GM12878 (cell line): Measurements from ENCODE around the gene FLNC. TPM values are rescaled to one million over a fixed set of nuclear protein-coding genes. Genes with fewer than 3 reads are reported as not detected.

Source experiments
- ATAC-seq: fragments of 200-7000 bp; cut with Tn5 transposase; 3 replicates; pipeline ENCODE4 v1.9.1; 2020; ENCODE audit warnings: mild to moderate bottlenecking, moderate library complexity
- BruUV-seq: library from RNA; stranded (reverse); fragments of 400-500 nt; replicated peaks from 2 replicates; lab custom pipeline; 2021; lab: Mats Ljungman, UMichigan
- CTCF ChIA-PET: fragments of 300-600 bp; sonication (Branson Sonifier 250); formaldehyde crosslinking; extraction: SDS; loops from one replicate; lab custom pipeline; 2021; ENCODE audit warnings: inconsistent platforms; lab: Yijun Ruan, JAX
- POLR2A ChIA-PET: fragments of 350-600 bp; formaldehyde crosslinking; extraction: SDS; loops from one replicate; lab custom pipeline; 2021; ENCODE audit warnings: inconsistent platforms; lab: Charles Lee
- RAD21 ChIA-PET: fragments of 300-600 bp; sonication (Branson Sonifier 250); formaldehyde crosslinking; loops from one replicate; lab custom pipeline; 2023; ENCODE audit warnings: antibody characterized with exemption; ENCODE audit not compliant: unreplicated experiment; lab: Charles Lee
- SMC1A ChIA-PET: fragments of 300-600 bp; sonication (Branson Sonifier 250); formaldehyde crosslinking; loops from one replicate; lab custom pipeline; 2023; ENCODE audit not compliant: unreplicated experiment, uncharacterized antibody; lab: Charles Lee
- DNase-seq: peaks from one replicate; pipeline ENCODE4 v3.0.0-alpha.2; 2011; ENCODE audit warnings: low read depth, low spot score
- FAIRE-seq: peaks from 3 replicates; lab custom pipeline; 2011; peaks lifted over from hg19 to GRCh38; lab: Jason Lieb, UNC
- H2AFZ ChIP-seq: 2 replicates; pipeline ENCODE4 v1.6.0; 2011; ENCODE audit warnings: low read depth, low read length, control low read depth; ENCODE audit not compliant: control insufficient read depth
- H3K27ac ChIP-seq: 2 replicates; pipeline ENCODE4 v1.5.1; 2011; ENCODE audit warnings: control low read depth; ENCODE audit not compliant: control insufficient read depth, insufficient read depth
- H3K27me3 ChIP-seq, 2 experiments: replicated peaks in 1 of 2; 2 replicates each; pipeline versions ENCODE4 v1.6.0 to v1.6.1; 2011; ENCODE audit warnings: low read length in 1 of 2; ENCODE audit not compliant: control insufficient read depth in 2 of 2, insufficient read depth in 2 of 2
- H3K36me3 ChIP-seq, 2 experiments: 2 replicates each; pipeline ENCODE4 v1.5.1; 2011; ENCODE audit warnings: low read length in 1 of 2; ENCODE audit not compliant: control insufficient read depth in 2 of 2, insufficient read depth in 2 of 2
- H3K4me1 ChIP-seq: 2 replicates; pipeline ENCODE4 v1.6.1; 2011; ENCODE audit warnings: mild to moderate bottlenecking, low read length, moderate library complexity, mixed read lengths; ENCODE audit not compliant: control insufficient read depth, insufficient read depth
- H3K4me2 ChIP-seq: 2 replicates; pipeline ENCODE4 v1.6.0; 2011; ENCODE audit warnings: control low read depth; ENCODE audit not compliant: control insufficient read depth, insufficient read depth
- H3K4me3 ChIP-seq: fragments of 200-600 bp; sonication (generic); 2 replicates; pipeline ENCODE4 v1.5.1; 2016
- H3K79me2 ChIP-seq: 2 replicates; pipeline ENCODE4 v1.6.0; 2011; ENCODE audit warnings: low read length; ENCODE audit not compliant: control insufficient read depth, insufficient read depth
- H3K9ac ChIP-seq: 2 replicates; pipeline ENCODE4 v1.8.0; 2011; ENCODE audit warnings: low read length, control low read depth, mixed read lengths; ENCODE audit not compliant: control insufficient read depth, insufficient read depth
- H3K9me3 ChIP-seq: replicated peaks from 3 replicates; pipeline ENCODE4 v1.5.1; 2011; ENCODE audit warnings: mild to moderate bottlenecking, low read length; ENCODE audit not compliant: control insufficient read depth, insufficient read depth
- H4K20me1 ChIP-seq: 2 replicates; pipeline ENCODE4 v1.6.0; 2011; ENCODE audit not compliant: control insufficient read depth, insufficient read depth
- CREB1 ChIP-seq: IDR thresholded peaks from 2 replicates; pipeline ENCODE4 v1.6.1; 2012; ENCODE audit warnings: low read depth, mild to moderate bottlenecking, inconsistent platforms
- EED ChIP-seq: sonication (generic); IDR thresholded peaks from 2 replicates; pipeline ENCODE4 v1.6.1; 2016; ENCODE audit warnings: antibody characterized with exemption, low read depth
- WGBS: methylation state at CpG from one replicate; pipeline ENCODE4 v1.1.6; 2016; ENCODE audit warnings: low lambda C conversion rate; ENCODE audit not compliant: insufficient replicate concordance, insufficient coverage; ENCODE audit errors: missing lambda C conversion rate; 5-methylcytosine and 5-hydroxymethylcytosine counted together
- in situ Hi-C: fragments of 300-500 bp; cut with MboI; formaldehyde crosslinking; loops from 9 replicates; pipeline ENCODE4 v1.14.3; 2018; ENCODE audit warnings: mixed read lengths
- intact Hi-C: fragments of 100-400 bp; cut with micrococcal nuclease; formaldehyde crosslinking; loops from one replicate; pipeline ENCODE4 v1.14.2; 2022; ENCODE audit not compliant: unreplicated experiment
- polyA plus RNA-seq, 11 experiments: library from polyadenylated mRNA; depleted of rRNA in 4 of 11; unstranded in 6 of 11; stranded (reverse) in 5 of 11; fragments of >200 nt; fragmentation: Nextera tagmentation in 4 of 11; fragmentation: Illumina TruSeq in 1 of 11; extraction: Ambion mirVana in 4 of 11; extraction: Trizol in 1 of 11; gene quantifications; 1 replicate in 1 of 11; 2 replicates in 10 of 11; pipeline versions ENCODE4 v1.2.1 to v1.2.3, GENCODE V29; 2011 to 2016; ENCODE audit warnings: inconsistent platforms in 2 of 11, missing spikeins in 2 of 11, low read depth in 1 of 11
- total RNA-seq, 4 experiments: library from RNA; depleted of rRNA in 3 of 4; stranded (reverse); fragments of >200 nt in 3 of 4; fragmentation: Illumina TruSeq in 1 of 4; extraction: Trizol in 1 of 4; gene quantifications; 2 replicates each; pipeline versions ENCODE4 v1.2.1 to v1.2.3, GENCODE V29; 2013 to 2021
- TF ChIP-seq, protein P1 (sequence below): fragments of 450-650 bp; IDR thresholded peaks from 2 replicates; pipeline ENCODE4 v1.6.1; 2018; ENCODE audit warnings: borderline replicate concordance, mild to moderate bottlenecking; ENCODE audit not compliant: partially characterized antibody

FLNC gene
- total and polyA plus RNA-seq, 10 of the 15 experiments (the other 5 are each of a cell fraction or from before 2014, with no cell fraction given) = 0.01 to 0.21 (median 0.06) TPM; not detected in 3

DNA sequence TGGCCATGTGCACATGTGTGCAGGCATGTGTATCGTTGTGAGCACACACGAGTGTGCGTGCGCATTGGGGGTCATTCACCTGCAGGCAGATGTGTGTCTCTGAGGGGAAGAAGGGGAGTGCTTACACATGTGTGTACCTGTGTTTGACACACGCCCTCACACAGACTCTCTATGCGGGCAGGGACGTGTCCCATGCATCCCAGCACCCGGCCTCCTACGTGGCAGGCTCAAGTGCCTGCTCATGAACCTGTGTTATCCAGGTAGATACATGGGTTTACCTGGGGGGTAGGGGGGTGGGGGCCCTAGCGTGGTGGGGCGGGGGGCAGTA is 61.7 kb downstream of the FLNC start:
- Histone ChIP-seq H3K4me1 (no peaks in the 10 kb centered on the region), H2AFZ (no peak overlapping the region), H3K36me3 (no peaks in the 10 kb centered on the region), H3K9me3 (no peaks in the 10 kb centered on the region), H4K20me1 (no peaks in the 10 kb centered on the region), H3K4me3 (no peak overlapping the region), H3K4me2 (no peak overlapping the region), H3K79me2 (no peaks in the 10 kb centered on the region), H3K9ac (no peak overlapping the region), H3K27ac (no peak overlapping the region), H3K27me3 (peaks cover 0 to 1% of the 10 kb centered on the region in 2 experiments; a peak in 2 of 4 replicates)
- WGBS = 63% methylated on average over 6 of the region's 11 CpGs
- SMC1A ChIA-PET = no interaction called here
- FAIRE-seq (no peak), ATAC-seq (no peak), DNase-seq (no peak)
- CTCF ChIA-PET = no interaction called here
- intact Hi-C loops = no loop called here
- in situ Hi-C loops = no loop called here
- no TSS peak for BruUV-seq
- TF ChIP-seq EED (no peak), CREB1 (no peak)
- TF ChIP-seq, protein P1, sequence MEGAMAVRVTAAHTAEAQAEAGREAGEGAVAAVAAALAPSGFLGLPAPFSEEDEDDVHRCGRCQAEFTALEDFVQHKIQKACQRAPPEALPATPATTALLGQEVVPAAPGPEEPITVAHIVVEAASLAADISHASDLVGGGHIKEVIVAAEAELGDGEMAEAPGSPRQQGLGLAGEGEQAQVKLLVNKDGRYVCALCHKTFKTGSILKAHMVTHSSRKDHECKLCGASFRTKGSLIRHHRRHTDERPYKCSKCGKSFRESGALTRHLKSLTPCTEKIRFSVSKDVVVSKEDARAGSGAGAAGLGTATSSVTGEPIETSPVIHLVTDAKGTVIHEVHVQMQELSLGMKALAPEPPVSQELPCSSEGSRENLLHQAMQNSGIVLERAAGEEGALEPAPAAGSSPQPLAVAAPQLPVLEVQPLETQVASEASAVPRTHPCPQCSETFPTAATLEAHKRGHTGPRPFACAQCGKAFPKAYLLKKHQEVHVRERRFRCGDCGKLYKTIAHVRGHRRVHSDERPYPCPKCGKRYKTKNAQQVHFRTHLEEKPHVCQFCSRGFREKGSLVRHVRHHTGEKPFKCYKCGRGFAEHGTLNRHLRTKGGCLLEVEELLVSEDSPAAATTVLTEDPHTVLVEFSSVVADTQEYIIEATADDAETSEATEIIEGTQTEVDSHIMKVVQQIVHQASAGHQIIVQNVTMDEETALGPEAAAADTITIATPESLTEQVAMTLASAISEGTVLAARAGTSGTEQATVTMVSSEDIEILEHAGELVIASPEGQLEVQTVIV = no peak
- TF ChIP-seq, all 136 proteins: peak for 0
- RAD21 ChIA-PET = interaction anchor here (0.6 to 1.0 kb wide), 2 partner anchors 48 to 317 kb away, joined by 3 read pairs; no protein-coding TSS in a partner anchor
- POLR2A ChIA-PET = no interaction called here
